Measurements from ENCODE around the gene USP7.

DNA sequence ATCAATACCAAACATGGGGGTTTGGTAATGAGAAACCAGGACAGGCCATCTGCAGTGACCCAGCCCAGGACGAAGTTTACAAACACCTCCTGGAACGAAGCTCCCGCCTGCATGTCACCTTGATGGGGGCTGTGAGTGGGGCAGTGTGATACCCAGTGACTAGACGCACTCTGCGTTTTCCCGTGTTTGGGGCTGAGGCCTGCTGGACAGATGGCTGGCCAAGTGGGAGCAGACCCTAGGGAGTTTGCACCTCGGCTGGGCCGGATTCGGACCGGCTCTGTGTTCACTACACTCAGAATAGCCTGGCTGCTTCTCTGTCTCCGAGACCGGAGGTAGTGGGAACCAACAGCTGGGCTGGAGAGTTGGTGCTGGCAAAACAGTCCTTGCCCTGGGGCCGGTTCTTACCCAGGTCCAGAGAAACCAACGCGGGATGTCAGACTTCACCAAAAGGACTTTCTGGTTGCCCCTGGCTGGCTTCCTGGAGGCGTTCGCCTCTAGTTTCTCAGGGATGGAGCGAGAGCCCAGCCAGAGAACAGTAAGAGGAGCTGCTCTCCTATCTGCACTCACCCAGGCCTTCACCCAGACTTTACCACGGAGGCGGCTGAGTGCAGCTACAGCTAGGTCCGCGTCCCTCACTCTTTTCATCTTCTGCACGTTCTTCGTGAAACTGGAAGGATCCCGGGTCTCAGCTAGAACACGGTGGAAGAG, 115.3 kb downstream of the USP7 start:
- TF ChIP-seq POLR2AphosphoS5 (IDR thresholded peaks at IDR 0.05; ENCODE audit: low read depth) (no peak), GABPA (IDR thresholded peaks at IDR 0.05; ENCODE audit: low read depth) (no peak), SPI1 (IDR thresholded peaks at IDR 0.05; ENCODE audit: borderline replicate concordance, low read depth) (no peak)
- TF ChIP-seq, protein P1, sequence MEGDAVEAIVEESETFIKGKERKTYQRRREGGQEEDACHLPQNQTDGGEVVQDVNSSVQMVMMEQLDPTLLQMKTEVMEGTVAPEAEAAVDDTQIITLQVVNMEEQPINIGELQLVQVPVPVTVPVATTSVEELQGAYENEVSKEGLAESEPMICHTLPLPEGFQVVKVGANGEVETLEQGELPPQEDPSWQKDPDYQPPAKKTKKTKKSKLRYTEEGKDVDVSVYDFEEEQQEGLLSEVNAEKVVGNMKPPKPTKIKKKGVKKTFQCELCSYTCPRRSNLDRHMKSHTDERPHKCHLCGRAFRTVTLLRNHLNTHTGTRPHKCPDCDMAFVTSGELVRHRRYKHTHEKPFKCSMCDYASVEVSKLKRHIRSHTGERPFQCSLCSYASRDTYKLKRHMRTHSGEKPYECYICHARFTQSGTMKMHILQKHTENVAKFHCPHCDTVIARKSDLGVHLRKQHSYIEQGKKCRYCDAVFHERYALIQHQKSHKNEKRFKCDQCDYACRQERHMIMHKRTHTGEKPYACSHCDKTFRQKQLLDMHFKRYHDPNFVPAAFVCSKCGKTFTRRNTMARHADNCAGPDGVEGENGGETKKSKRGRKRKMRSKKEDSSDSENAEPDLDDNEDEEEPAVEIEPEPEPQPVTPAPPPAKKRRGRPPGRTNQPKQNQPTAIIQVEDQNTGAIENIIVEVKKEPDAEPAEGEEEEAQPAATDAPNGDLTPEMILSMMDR (IDR thresholded peaks at IDR 0.05; ENCODE audit: insufficient read depth, low read length): no peak
- TF ChIP-seq, protein P2, sequence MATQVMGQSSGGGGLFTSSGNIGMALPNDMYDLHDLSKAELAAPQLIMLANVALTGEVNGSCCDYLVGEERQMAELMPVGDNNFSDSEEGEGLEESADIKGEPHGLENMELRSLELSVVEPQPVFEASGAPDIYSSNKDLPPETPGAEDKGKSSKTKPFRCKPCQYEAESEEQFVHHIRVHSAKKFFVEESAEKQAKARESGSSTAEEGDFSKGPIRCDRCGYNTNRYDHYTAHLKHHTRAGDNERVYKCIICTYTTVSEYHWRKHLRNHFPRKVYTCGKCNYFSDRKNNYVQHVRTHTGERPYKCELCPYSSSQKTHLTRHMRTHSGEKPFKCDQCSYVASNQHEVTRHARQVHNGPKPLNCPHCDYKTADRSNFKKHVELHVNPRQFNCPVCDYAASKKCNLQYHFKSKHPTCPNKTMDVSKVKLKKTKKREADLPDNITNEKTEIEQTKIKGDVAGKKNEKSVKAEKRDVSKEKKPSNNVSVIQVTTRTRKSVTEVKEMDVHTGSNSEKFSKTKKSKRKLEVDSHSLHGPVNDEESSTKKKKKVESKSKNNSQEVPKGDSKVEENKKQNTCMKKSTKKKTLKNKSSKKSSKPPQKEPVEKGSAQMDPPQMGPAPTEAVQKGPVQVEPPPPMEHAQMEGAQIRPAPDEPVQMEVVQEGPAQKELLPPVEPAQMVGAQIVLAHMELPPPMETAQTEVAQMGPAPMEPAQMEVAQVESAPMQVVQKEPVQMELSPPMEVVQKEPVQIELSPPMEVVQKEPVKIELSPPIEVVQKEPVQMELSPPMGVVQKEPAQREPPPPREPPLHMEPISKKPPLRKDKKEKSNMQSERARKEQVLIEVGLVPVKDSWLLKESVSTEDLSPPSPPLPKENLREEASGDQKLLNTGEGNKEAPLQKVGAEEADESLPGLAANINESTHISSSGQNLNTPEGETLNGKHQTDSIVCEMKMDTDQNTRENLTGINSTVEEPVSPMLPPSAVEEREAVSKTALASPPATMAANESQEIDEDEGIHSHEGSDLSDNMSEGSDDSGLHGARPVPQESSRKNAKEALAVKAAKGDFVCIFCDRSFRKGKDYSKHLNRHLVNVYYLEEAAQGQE (IDR thresholded peaks at IDR 0.05; ENCODE audit: insufficient replicate concordance, low read depth): no peak

All from HL-60 (cell line).